Liver (tissue), 9 donors: ENCODE data around the gene OR8U1. TPM values are rescaled to one million over a fixed set of nuclear protein-coding genes. Genes with fewer than 3 reads are reported as not detected.

ENCODE experiments used
- DNase-seq: peaks from one replicate; pipeline ENCODE4 v3.0.0-alpha.2; 2017; ENCODE audit warnings: low spot score
- H3K27ac ChIP-seq, 2 donors: one replicate each; pipeline ENCODE4 v1.7.0; 2013; ENCODE audit warnings: inconsistent platforms in 2 of 2, low read length in 2 of 2, control low read depth in 1 of 2, low read depth in 1 of 2, mild to moderate bottlenecking in 1 of 2
- H3K27me3 ChIP-seq, 4 donors: one replicate each; pipeline versions ENCODE4 v1.6.1 to v1.7.0; 2013; ENCODE audit warnings: low read length in 3 of 4, inconsistent platforms in 1 of 4, mild to moderate bottlenecking in 1 of 4, moderate library complexity in 1 of 4; ENCODE audit not compliant: control insufficient read depth in 4 of 4, insufficient read depth in 4 of 4
- H3K36me3 ChIP-seq, 4 donors: one replicate each; pipeline versions ENCODE4 v1.6.1 to v1.7.0; 2013; ENCODE audit warnings: low read length in 3 of 4, mild to moderate bottlenecking in 3 of 4, low read depth in 1 of 4, moderate library complexity in 1 of 4; ENCODE audit not compliant: control insufficient read depth in 4 of 4, insufficient read depth in 3 of 4
- H3K4me1 ChIP-seq, 4 donors: one replicate each; pipeline versions ENCODE4 v1.6.1 to v1.7.0; 2013; ENCODE audit warnings: low read length in 3 of 4, mild to moderate bottlenecking in 3 of 4, moderate library complexity in 1 of 4; ENCODE audit not compliant: control insufficient read depth in 4 of 4, insufficient read depth in 4 of 4
- H3K4me3 ChIP-seq, 3 donors: one replicate each; pipeline versions ENCODE4 v1.6.1 to v1.7.0; 2013; ENCODE audit warnings: low read length in 3 of 3, control low read depth in 1 of 3, low read depth in 1 of 3, mild to moderate bottlenecking in 1 of 3
- H3K9ac ChIP-seq, 2 donors: one replicate each; pipeline ENCODE4 v1.7.0; 2013; ENCODE audit warnings: low read length in 2 of 2, mild to moderate bottlenecking in 2 of 2, moderate library complexity in 2 of 2, control low read depth in 1 of 2, low read depth in 1 of 2
- H3K9me3 ChIP-seq, 4 donors: one replicate each; pipeline versions ENCODE4 v1.6.1 to v1.7.0; 2013; ENCODE audit warnings: low read length in 3 of 4; ENCODE audit not compliant: control insufficient read depth in 4 of 4
- ATF3 ChIP-seq: IDR thresholded peaks from 2 replicates; pipeline ENCODE4 v1.6.1; 2016; ENCODE audit warnings: antibody characterized with exemption
- EGR1 ChIP-seq, 2 donors: IDR thresholded peaks; 2 replicates each; pipeline ENCODE4 v1.6.1; 2016 to 2018; ENCODE audit warnings: antibody characterized with exemption in 2 of 2, low read depth in 2 of 2
- FOXA1 ChIP-seq: IDR thresholded peaks from 2 replicates; pipeline ENCODE4 v1.6.1; 2016; ENCODE audit warnings: antibody characterized with exemption
- FOXA2 ChIP-seq: IDR thresholded peaks from 2 replicates; pipeline ENCODE4 v1.6.1; 2016; ENCODE audit warnings: antibody characterized with exemption
- GABPA ChIP-seq, 2 donors: IDR thresholded peaks in 1 of 2; conservative IDR thresholded peaks in 1 of 2; 2 replicates each; pipeline ENCODE4 v1.6.1; 2016; ENCODE audit warnings: antibody characterized with exemption in 2 of 2, mild to moderate bottlenecking in 1 of 2, moderate library complexity in 1 of 2
- HNF4A ChIP-seq, 2 donors: conservative IDR thresholded peaks; 2 replicates each; pipeline ENCODE4 v1.6.1; 2016; ENCODE audit warnings: antibody characterized with exemption in 2 of 2, mild to moderate bottlenecking in 2 of 2
- HNF4G ChIP-seq: IDR thresholded peaks from 2 replicates; pipeline ENCODE4 v1.6.1; 2016; ENCODE audit warnings: antibody characterized with exemption
- JUND ChIP-seq, 2 donors: IDR thresholded peaks; 2 replicates each; pipeline ENCODE4 v1.6.1; 2016; ENCODE audit warnings: antibody characterized with exemption in 2 of 2
- NR2F2 ChIP-seq: IDR thresholded peaks from 2 replicates; pipeline ENCODE4 v1.6.1; 2016; ENCODE audit warnings: antibody characterized with exemption
- REST ChIP-seq: IDR thresholded peaks from 2 replicates; pipeline ENCODE4 v1.6.1; 2016; ENCODE audit warnings: antibody characterized with exemption, mild to moderate bottlenecking
- RXRA ChIP-seq, 2 donors: IDR thresholded peaks; 2 replicates each; pipeline ENCODE4 v1.6.1; 2017 to 2018; ENCODE audit warnings: antibody characterized with exemption in 2 of 2, mild to moderate bottlenecking in 1 of 2
- SP1 ChIP-seq: IDR thresholded peaks from 2 replicates; pipeline ENCODE4 v1.6.1; 2018; ENCODE audit warnings: antibody characterized with exemption, mild to moderate bottlenecking
- TAF1 ChIP-seq: conservative IDR thresholded peaks from 2 replicates; pipeline ENCODE4 v1.6.1; 2016; ENCODE audit warnings: antibody characterized with exemption, mild to moderate bottlenecking
- YY1 ChIP-seq: IDR thresholded peaks from 2 replicates; pipeline ENCODE4 v1.6.1; 2016; ENCODE audit warnings: antibody characterized with exemption, mild to moderate bottlenecking
- ZBTB33 ChIP-seq: IDR thresholded peaks from 2 replicates; pipeline ENCODE4 v1.6.1; 2016; ENCODE audit warnings: antibody characterized with exemption
- WGBS: extraction: QIAGEN DNeasy Blood & Tissue Kit; methylation state at CpG from one replicate; pipeline ENCODE4 v1.1.7; 2013; 5-methylcytosine and 5-hydroxymethylcytosine counted together
- polyA plus RNA-seq, 2 donors: library from polyadenylated mRNA; stranded (reverse) in 1 of 2; unstranded in 1 of 2; fragments of 200-250 nt in 1 of 2; fragments of >200 nt in 1 of 2; fragmentation: Nextera tagmentation in 1 of 2; extraction: Ambion mirVana in 1 of 2; gene quantifications; one replicate each; pipeline versions ENCODE4 v1.2.1 to v1.2.3, GENCODE V29; 2013 to 2015
- total RNA-seq, 2 donors: library from RNA; depleted of rRNA; stranded (reverse); fragments of >200 nt; gene quantifications; one replicate each; pipeline ENCODE4 v1.2.3, GENCODE V29; 2014
- TF ChIP-seq, protein P1 (sequence below): IDR thresholded peaks from 2 replicates; pipeline ENCODE4 v1.6.1; 2016; ENCODE audit warnings: antibody characterized with exemption
- TF ChIP-seq, protein P2 (sequence below): fragments of 150-350 bp; IDR thresholded peaks from 2 replicates; pipeline ENCODE4 v1.5.1; 2017; ENCODE audit warnings: improper control_type of control experiment, low read depth, low read length; ENCODE audit not compliant: missing input control
- donor health status: healthy.
- donor health status: healthy.
- donor health status: healthy.
- donor health status: healthy.
- donor health status: healthy.

OR8U1 gene
- total RNA-seq, result not detected
- polyA plus RNA-seq, result not detected

- Histone ChIP-seq H3K27ac (no peak within 1 kb of the TSS), H3K27me3 (no peaks in the 10 kb centered on the region), H3K9me3 (peaks cover 0 to 4% (median 0%) of the 10 kb centered on the region in 4 donors), H3K9ac (no peak within 1 kb of the TSS), H3K4me3 (no peak within 1 kb of the TSS), H3K4me1 (no peaks in the 10 kb centered on the region), H3K36me3 (no peaks in the 10 kb centered on the region)
- TF ChIP-seq NR2F2, result no peak
- TF ChIP-seq, protein P1, sequence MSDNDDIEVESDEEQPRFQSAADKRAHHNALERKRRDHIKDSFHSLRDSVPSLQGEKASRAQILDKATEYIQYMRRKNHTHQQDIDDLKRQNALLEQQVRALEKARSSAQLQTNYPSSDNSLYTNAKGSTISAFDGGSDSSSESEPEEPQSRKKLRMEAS, result no peak
- TF ChIP-seq HNF4A (conservative IDR thresholded peaks at IDR 0.05), result no peak
- TF ChIP-seq, protein P2, sequence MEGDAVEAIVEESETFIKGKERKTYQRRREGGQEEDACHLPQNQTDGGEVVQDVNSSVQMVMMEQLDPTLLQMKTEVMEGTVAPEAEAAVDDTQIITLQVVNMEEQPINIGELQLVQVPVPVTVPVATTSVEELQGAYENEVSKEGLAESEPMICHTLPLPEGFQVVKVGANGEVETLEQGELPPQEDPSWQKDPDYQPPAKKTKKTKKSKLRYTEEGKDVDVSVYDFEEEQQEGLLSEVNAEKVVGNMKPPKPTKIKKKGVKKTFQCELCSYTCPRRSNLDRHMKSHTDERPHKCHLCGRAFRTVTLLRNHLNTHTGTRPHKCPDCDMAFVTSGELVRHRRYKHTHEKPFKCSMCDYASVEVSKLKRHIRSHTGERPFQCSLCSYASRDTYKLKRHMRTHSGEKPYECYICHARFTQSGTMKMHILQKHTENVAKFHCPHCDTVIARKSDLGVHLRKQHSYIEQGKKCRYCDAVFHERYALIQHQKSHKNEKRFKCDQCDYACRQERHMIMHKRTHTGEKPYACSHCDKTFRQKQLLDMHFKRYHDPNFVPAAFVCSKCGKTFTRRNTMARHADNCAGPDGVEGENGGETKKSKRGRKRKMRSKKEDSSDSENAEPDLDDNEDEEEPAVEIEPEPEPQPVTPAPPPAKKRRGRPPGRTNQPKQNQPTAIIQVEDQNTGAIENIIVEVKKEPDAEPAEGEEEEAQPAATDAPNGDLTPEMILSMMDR, result no peak
- no peak for TF ChIP-seq YY1
- no peak for TF ChIP-seq RXRA (IDR thresholded peaks at IDR 0.05)
- TF ChIP-seq ZBTB33, result no peak
- no peak for TF ChIP-seq EGR1 (IDR thresholded peaks at IDR 0.05; ENCODE audit: low read depth in 2 of 2)
- no peak for TF ChIP-seq SP1
- TF ChIP-seq HNF4G, result no peak
- no peak for TF ChIP-seq FOXA2
- no peak for TF ChIP-seq TAF1
- no peak for TF ChIP-seq ATF3
- TF ChIP-seq GABPA (IDR thresholded peaks at IDR 0.05 in 1 of 2, conservative IDR thresholded peaks at IDR 0.05 in 1 of 2), result no peak
- TF ChIP-seq REST, result no peak
- TF ChIP-seq JUND (IDR thresholded peaks at IDR 0.05), result no peak
- TF ChIP-seq FOXA1, result no peak
- 67% methylated on average over 2 of the region's 2 CpGs for WGBS
- DNase-seq, result no peak
These were observed at the start of gene OR8U1 for GRCh38 chr11:56375324-56375723. Gene OR8U1 (plus strand): TSS chr11:56375624. CDS start chr11:56375624, 0 bp downstream.
